ENCODE results near the gene FAM163A.

DNA sequence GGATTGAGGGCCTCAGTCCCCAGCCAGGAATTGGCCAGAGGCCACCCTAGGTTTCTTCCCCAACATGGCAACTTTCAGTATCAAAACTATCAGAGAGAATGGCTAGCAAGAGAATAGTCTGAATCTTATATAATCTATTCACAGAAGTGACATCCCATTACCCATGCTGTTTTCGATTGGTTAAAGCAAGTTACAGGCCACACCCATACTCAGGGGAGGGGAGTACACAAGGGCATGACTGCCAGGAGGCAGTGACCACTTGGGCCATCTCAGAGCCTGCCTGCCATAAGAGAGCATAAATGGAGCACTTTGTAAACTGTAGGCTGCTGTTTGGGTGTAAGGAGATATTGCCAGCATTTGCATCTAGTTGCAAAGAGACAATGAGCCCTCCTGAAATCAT lies 65.4 kb downstream of the FAM163A start:
- TF ChIP-seq GATA2 (IDR thresholded peaks at IDR 0.05; ENCODE audit: low read depth, low read length): no peak
- no peak for TF ChIP-seq GATA3 (IDR thresholded peaks at IDR 0.05; ENCODE audit: low read depth, low read length)

Data from SH-SY5Y (cell line).